ENCODE data around the gene ATG7.

DNA sequence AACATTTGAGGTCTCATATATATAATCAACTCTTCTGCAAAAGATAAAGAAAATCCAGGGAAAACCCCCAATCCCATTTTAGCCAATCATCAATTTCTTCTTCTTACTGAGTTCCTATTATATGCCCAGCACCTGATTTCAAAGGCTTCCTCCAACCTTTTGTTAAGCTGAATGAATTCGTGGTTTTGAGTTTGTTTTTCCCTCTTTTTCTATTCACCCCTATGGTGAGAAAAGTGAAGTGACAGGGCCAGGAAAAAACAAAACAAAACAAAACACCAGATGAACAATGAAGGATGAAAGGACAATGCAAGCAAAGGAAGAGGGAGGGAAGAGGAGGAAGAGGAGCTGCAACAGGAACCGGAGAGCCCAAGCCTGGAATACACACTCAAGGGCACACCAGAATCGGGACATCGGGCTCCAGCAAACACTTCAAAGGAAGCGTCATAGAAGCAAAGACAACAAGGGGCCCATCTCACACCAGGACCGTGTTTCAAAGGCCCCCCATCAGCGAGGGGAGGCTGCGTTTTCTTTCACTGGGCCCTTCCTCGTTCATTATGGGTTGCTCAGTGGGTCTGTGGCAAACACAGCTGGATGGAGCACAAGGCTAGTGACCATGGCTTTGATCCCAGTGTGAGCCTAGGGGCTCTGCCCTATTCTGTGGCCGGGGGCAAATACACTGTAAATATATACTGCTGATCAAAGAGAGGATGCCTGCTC lies 321.3 kb downstream of the ATG7 start:
- TF ChIP-seq CTCF (IDR thresholded peaks at IDR 0.05; ENCODE audit: low read length): no peak
- TF ChIP-seq EZH2 (optimal IDR thresholded peaks at IDR 0.05; ENCODE audit: low read depth, low read length): no peak
- TF ChIP-seq EZH2phosphoT487 (IDR thresholded peaks at IDR 0.05; ENCODE audit: low read length): no peak

All from MM.1S (cell line).